Cardiac septum (tissue), 1 donor: Measurements from ENCODE around the gene NOXO1. TPM values are rescaled to one million over a fixed set of nuclear protein-coding genes. Genes with fewer than 3 reads are reported as not detected.
"Not testable (repeated sequence)": the region's sequence is repeated elsewhere in the genome, so short reads cannot be mapped to it uniquely, and the experiment has no call there.

ENCODE experiments used
- DNase-seq: peaks from one replicate; pipeline ENCODE4 v3.0.0-alpha.2; 2020; ENCODE audit warnings: low spot score
- intact Hi-C: fragments of 100-400 bp; cut with DNase I; formaldehyde crosslinking; loops from one replicate; pipeline ENCODE4 v1.14.0; 2022
- total RNA-seq: library from RNA; stranded (reverse); fragmentation: NEBNext Ultra II Directional; extraction: Animal tissue kit (Norgen Biotek cat#: 25700); gene quantifications from one replicate; pipeline ENCODE4 v1.2.1, GENCODE V29; 2021
- donor health status: DM: no; HTN: no; CAD: no.

Gene NOXO1
- total RNA-seq, 1 donor from 2014 or later = not detected

DNA sequence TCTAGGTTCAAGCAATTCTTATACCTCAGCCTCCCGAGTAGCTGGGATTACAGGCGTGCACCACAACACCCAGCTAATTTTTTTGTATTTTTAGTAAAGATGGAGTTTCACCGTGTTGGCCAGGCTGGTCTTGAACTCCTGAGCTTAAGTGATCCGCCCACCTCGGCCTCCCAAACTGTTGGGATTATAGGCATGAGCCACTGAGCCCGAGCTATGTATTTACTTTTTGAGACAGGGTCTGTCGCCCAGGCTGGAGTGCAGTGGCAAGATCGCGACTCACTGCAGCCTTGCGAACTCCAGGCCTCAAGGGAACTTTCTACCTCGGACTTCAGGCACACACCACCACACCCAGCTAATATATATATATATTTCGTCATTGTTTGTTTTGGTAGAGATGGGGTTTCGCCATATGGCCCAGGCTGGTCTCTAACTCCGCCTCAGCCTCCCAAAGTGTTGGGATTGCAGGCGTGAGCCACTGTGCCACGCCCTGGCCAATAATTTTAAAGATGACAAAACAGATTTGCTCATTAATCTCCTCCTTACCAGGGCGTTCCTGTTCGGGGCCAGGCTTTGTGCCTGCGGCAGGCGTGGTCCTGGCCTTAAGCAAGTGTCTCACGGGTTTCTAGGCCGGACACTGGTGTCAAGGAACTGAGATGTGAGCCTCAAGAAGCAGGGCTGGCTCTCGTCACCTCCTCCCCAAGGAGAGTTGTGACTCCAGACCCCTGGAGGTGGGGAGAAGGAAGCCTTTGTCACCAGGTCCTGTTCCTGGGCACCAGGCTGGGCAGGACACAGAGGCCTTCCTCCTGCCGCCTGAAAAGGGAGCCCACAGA, 34.1 kb upstream of the NOXO1 start:
- intact Hi-C loops = no loop called here
- DNase-seq = no peak

DNA sequence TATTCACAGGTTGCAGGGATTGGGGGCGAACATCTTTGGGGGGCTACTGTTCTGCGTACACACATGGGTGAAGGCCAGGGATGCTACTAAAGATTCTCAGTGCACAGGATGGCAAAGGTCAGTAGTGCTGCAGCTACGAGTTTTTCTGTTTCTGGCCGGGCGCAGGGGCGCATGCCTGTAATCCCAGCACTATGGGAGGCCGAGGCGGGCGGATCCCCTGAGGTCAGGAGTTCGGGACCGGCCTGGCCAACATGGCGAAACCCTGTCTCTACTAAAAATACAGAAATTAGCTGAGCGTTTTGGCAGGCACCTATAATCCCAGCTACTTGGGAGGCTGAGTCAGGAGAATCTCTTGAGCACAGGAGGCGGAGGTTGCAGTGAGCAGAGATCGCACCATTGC, 32.3 kb upstream of the NOXO1 start:
- DNase-seq = no peak
- intact Hi-C loops = loop anchor here (5.0 kb wide), 1 partner anchor 34 kb away; the partner anchor contains the start of genes NTHL1 and TSC2

DNA sequence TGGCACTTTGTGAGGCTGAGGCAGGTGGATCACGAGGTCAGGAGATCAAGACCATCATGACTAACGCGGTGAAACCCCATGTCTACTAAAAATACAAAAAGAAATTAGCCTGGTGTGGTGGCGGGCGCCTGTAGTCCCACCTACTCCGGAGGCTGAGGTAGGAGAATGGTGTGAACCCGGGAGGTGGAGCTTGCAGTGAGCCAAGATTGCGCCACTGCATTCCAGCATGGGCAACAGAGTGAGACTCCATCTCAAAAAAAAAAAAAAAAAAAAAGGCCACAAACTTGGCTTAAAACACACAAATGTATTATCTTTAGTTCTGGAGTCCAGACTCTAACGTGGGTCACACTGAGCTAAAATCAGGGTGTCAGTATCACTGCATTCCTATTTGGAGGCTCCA, 30.5 kb upstream of the NOXO1 start:
- intact Hi-C loops = loop anchor here (5.0 kb wide), 1 partner anchor 36 kb away; the partner anchor contains the start of genes NTHL1 and TSC2
- not testable (repeated sequence) for DNase-seq

DNA sequence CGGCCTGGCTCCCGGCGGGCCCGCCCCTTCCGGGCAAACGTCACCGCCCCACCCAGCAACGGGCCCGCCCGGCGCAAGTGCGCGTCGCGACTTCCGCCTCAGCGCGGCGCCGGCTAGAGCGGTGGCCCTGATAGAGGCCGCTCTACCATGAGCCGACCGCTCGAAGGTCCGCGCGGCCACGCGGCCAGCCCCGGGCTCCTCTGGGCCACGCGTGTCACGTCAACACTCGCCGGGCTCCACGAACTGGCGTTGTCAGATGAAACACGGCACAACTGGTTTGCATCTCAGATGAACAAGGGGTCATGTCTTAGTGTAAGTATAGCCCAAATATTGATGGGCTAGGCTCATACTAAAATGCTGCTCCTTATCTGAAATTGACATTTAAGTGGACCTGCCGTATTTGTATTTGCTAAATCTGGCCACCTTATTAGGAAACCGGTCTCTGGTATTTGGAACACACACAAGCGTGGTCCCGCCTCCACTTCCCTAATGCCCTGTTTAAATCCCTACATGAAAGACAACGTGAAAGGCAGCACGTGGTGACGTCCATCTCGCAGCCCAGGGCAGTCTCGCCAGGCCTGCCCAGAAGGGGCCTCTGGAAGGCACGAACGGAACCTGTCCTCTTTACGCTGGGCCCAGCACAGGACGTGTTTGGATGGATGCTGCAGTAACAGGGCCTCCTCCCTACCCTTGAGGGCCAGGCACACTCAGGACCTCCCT, 28.7 kb upstream of the NOXO1 start, which contains the start of gene ZNF598:
TSS of gene ZNF598 (minus strand) at position 31 of the 720 bp plus-strand sequence.
- intact Hi-C loops = loop anchor here (5.0 kb wide), 1 partner anchor 37 kb away; the partner anchor contains the start of genes NTHL1 and TSC2
- DNase-seq = peak; percentile 90

DNA sequence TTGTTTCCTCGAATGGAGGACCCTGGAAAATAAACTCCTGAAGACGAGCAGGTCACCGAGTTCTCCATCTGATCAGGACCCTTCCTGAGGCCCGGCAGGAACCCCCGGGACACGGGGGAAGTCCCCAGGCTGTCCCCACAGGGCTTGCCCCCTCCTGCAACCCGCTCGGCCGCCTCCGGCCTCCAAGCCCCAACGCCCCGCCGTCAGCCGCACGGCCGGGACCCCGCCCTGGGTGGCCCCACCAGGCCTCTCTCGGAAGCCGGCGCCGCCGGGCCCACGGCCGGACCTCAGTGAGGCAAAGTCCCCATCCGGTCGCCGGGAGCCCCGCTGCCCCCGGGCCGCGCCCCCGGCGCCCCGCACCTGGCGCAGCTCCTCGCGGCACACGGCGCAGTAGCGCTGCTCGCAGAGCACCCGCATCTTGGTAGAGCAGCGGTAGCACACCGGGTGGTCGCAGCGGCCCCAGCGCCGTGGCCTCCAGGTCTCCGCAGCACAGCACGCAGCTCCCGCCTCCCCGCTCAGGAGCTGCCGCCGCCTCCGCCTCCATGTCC, 28.0 kb upstream of the NOXO1 start:
- no peak for DNase-seq
- intact Hi-C loops = no loop called here

DNA sequence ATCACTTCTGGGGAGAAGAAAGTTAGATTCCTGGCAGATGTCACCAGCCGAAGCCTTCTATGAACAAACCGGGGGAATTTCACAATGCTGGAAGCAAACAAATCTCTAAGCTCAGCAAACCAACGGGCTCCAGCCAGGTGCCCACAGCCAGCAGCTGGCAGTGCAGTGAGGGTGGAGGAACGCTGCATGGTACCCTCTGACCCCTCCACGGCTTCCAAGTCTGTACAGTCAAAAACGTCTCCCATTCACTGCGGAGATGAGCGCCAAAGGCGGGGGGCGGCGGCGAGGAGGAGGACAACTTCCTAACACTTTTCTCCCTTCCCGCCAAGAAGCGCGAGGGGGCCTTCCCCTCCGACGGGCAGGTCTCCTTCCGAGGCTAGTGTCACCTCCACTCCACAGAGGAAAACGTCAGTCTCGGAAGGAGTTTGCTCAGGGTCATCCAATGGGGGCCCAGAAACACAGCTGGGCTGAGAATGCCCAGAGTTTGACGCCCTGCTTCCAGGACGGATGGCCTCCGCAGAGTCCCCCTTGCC, 27.4 kb upstream of the NOXO1 start:
- intact Hi-C loops = no loop called here

DNA sequence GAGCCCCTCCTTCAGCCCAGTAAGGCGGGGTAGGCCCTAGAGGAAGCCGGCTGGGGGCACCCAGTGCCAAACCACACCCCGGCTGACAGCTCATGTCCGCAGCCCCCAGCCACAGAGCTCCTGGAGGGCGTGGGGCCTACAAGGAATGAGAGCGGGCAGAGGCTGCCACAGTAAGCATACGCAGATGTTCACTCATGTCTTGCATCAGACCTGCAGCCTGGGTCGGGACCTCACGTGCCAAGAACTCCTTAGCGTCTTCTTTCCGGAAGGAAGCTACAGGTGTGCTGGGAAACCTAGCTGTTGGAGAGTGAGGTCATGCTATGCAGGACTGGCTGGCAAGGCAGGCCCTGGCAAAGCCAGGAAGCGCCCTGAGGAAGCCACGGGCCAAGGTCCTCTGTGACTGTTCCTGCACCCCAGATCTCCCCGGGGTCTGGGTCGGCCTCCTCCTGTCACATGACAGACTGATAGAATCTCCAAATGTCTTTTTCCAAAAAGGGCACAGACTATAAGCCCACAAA, 26.8 kb upstream of the NOXO1 start:
- DNase-seq = no peak
- intact Hi-C loops = no loop called here

More for the DNA sequence above, 27.4 kb upstream of the NOXO1 start:
- no peak for DNase-seq

DNA sequence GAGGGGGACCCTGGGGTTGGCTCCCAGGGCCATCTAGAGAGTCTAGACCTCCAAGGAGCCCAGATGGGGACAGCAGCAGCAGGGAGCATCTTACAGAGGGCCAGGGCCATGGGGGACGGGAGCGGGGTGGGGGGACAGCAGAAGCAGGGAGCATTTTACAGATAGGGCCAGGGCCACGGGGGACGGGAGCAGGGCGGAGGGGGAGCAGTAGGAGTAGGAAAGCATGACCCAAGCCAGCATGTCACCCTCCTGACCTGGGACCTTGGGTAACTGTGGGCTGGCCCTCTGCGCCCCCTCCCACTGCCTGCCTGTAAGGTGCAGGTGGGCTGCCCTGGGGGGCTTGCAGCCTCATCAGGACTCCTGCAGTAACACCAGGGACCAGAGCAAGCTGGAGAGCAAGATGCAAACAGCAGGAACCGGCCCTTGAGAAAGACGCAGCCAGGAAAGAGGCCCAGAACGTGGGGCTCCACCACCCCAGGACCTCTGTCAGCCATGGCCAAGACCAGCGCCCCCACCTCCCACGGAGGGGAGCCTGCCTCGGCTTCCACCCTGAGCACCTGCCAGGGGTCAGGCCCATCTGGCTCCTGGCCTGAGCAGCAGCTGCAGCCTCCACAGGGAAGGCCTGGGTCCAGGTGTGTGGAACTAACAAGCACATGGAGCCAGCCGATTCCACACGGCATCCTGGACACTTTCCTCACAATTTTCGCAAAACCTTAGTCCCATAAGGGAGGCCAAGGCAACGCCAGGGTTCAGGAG, 26.0 kb upstream of the NOXO1 start:
- intact Hi-C loops = no loop called here
- no peak for DNase-seq

DNA sequence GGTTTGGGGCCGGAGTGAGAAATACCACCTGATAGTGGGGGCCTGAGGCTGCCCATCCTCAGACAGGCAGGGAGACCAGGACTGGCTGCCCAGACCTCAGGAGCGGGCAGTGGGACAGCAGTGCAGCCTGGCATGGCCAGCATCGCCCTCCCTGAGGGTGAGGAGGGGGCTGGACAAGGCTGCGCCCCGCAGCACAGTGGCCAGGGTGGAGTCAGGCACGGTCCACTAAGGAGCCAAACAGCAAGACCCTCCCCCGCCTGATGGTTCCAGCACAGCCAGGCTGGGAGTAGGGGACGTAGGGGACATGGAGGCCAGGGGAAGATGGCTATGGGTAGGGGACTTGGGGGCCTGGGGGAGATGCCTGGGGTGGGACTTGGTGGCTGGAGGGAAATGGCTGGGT, 25.0 kb upstream of the NOXO1 start:
- intact Hi-C loops = no loop called here

DNA sequence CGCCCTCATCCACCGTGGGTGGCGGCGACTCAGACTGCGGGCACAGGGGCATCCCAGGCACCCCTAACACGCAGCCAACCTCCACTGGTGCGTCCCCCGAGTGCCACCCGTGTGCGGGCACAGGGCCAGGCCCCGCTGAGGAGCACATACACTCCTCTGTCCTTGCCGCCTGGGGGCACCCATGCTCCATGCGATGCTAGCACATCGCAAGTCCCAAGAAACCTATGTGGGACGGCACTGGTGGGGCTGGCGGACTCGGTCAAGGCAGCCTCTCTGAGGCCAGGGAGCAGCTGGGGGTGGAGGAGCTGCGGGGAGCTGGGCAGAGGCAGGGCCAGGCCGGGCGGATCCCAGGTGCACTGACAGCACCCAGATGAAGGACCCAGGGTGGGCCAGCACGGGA, 24.4 kb upstream of the NOXO1 start:
- intact Hi-C loops = no loop called here
- no peak for DNase-seq

More for the DNA sequence above, 25.0 kb upstream of the NOXO1 start:
- DNase-seq = no peak

DNA sequence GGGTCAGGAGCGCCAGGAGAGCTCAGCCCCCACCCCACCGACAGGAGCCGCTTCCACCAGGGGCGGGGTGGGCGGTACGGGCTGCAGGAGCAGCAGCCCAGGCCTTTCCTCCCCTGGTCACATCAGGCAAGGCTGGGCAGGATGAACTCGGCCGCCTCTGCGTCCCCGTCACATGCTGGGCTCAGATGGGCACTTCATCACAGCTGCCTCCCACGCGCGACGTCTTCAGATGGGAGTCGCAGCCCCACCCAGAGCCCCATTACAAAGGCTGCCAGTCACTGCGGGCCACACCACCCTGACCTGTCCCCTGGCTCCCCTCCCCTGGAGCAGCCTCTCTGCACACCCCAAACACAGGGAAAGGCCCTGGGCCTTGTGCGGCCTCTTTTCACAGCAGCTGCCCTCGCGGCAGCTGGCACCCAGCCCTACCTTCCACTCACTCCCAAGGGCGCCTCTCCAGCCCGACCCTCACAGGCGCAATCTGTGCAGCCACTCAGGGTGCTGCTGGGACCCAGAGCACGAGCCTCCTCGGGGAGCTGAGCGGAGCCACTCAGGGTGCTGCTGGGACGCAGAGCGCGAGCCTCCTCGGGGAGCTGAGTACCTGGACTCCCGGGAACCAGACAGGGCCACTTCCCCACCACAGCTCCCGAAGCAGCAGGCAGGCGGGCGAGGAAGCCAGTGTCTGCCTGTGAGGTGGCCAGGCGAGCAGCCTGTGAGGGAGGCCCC, 23.7 kb upstream of the NOXO1 start:
- intact Hi-C loops = no loop called here
- DNase-seq = no peak

DNA sequence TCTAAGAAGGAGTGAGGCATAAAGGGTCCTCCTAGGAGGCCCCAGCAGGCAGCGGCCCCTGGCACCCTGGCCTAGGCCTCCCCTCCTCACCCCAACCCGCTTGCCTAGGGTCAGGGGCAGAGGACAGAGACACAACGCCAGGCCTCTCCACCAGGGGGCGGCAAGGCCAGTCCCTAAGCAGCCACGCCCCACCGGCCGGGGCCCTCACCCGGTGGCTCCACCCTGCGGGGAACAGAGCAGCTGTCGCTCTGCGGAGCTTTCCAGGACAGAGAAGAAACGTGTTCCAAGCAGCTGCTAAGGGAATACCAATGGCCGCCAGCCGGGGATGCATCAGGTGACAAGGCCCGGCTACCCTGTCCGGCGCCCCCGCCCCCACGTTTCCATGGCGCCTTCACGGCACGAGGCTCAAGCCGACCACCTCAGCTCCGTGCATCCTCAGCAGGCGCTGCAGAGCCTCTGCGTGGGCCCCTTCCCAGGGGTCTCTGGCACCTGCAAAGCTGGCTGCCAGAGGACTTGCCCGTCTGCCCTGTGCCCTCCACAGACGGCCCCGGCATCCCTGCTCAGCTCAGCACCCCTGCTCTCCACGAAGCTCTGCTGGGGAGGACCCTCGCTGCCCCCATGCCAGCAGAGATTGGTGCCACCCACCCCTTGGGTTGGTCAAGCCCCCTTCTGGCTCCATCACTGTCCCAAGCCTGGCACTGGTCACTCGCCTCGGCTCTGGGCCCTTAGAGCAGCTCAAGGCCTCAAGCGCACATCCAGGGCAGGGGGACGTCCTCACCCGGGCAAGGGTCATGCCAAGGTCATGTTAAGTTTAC, 22.8 kb upstream of the NOXO1 start:
- peak; percentile 95 for DNase-seq
- intact Hi-C loops = no loop called here

DNA sequence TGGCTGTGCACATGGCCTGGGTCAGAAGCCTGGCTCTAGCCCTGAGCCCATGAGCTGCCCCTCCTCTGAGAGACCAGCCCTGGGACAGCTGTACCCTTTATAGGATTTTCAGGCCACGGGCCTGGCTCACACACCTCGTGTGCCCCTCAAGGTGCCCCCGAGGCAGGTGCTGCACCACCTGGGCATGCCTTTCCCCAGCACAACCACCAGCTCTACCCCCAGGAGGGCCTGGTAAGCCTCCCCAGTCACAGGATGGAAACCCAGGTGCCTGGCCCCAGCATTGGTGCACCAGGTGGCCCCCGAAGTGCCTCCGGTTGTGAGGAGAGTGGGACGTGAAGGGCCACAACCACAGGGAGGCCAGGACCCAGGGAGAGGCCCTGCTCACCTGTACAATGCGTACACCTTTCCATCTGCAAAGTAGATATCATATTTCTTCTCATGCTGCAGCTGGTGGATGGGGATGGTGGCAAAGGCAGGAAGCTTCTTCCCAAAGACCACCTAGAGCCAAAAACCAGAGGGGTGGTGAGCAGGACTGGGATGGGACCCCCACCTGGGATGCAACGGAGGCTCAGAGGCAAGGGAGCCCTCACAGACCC, 22.1 kb upstream of the NOXO1 start:
- intact Hi-C loops = no loop called here
- no peak for DNase-seq

DNA sequence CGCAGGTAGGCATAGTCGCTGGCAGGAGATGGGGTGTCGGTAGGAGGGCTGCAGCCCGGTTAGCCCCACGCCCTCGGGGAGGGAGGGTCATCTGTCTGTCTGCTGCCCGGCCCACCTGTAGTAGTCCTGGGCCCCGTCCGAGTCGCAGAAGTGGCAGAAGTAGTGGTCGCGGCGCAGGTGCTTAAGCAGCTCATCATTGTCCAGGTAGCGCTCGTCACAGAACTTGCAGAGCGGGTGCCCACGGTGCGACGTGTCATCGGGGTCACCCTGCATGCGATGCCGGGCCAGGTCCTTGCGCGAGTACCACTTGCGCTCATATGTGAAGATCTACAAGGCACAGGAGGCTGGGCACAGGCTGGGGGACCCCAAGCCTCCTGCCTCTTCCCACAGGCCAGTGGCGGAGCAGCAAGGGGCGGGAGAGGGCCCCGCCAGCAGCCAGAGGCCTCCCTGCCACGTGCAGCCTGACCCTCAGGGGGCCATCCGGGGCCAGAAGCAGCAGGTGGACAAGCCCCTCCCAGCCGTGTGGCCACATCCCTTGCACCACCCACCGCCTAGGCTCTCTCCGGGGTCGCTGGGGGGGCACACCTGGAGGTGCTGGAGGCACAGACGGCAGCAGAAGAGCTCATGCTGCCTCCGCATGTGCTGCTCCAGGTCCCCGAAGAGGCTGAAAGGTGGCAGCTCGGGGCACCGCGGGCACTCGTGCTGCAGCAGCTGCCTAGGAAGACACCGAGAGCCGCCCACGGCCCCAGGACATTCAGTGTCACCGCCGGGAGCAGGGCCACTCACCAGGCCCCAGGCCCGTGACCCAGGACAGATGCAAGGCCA, 21.3 kb upstream of the NOXO1 start:
- DNase-seq = no peak
- intact Hi-C loops = no loop called here

DNA sequence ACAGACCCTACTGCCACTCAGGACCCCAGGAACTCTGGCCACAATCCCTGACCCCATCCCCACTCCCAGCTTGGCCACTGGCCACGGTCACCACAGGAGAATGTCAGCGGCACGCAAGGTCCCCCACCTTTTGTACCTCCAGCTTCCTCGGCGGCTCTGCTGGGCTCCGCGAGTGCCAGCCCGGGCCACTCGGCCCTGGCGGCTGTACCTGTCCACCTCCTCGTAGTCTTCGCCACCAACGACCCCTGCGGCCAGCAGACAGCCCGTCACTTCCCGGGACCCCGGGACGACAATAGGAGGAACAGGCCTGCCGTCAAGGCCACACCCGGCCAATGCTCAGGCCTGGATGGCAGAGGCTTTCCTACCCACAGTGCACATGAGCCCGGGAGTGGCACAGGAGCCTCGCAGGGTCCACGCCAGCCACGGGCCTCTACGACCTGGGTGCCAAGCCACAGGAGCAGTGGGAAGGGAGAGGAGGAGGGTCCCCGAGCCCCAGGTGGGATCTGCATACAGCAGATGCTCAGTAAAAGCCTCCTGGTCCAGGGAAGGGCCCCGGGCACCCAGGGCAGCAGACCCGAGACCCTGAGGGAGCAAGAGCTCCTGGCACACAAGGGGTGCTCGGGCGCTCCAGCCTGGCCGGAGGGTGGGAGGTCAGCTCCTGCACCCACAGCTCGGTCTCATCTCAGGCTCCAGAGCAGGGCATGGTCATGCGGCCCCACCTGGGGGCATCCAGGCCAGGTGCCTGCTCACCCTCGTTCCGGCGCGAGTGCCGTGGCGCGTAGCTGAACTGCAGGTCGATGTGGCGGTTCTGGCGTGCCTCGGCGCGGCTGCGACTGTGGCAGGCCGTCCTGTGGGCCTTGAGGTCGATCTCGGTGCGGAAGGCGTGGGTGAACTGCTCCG, 20.4 kb upstream of the NOXO1 start:
- intact Hi-C loops = no loop called here
- no peak for DNase-seq

DNA sequence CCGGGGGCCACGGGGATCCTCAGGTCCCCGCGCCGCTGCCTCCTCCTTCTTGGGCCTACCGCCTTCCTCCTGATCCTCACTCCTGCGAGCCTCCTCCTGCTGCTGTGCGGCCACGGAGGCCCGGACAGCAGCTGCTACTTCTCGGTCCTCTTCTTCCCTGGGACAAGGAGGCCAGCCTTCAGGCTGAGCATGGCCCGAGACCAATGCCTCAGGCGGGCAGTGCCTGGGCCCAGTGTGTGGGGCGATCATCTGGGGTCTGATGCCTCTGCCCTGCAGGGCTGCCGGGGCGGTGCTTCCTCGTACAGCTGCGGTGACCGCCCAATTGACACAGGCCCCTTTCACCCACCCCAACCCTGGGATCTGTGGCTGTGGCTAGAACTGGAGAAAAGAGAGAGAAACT, 19.8 kb upstream of the NOXO1 start:
- intact Hi-C loops = no loop called here
- DNase-seq = no peak
